GM23338 (cell line): ENCODE results near the gene OR2M3. TPM values are rescaled to one million over a fixed set of nuclear protein-coding genes. Genes with fewer than 3 reads are reported as not detected.

ENCODE experiments used
- ATAC-seq: fragments of 200-7000 bp; cut with Tn5 transposase; 3 replicates; pipeline ENCODE4 v1.9.1; 2020
- DNase-seq: peaks from one replicate; pipeline ENCODE4 v3.0.0-alpha.2; 2015; ENCODE audit warnings: low spot score
- H2AFZ ChIP-seq: fragments of 200-600 bp; sonication (generic); 2 replicates; pipeline ENCODE4 v1.8.0; 2016; ENCODE audit warnings: antibody characterized with exemption, mild to moderate bottlenecking, moderate library complexity
- H3F3A ChIP-seq: fragments of 200-600 bp; sonication (generic); replicated peaks from 2 replicates; pipeline ENCODE4 v1.8.0; 2017; ENCODE audit warnings: antibody characterized with exemption, mixed run types, low read depth
- H3K27ac ChIP-seq: fragments of 200-600 bp; sonication (generic); 2 replicates; pipeline ENCODE4 v1.6.1; 2016; ENCODE audit warnings: low read depth
- H3K27me3 ChIP-seq: fragments of 200-600 bp; sonication (generic); 2 replicates; pipeline ENCODE4 v1.8.0; 2016; ENCODE audit warnings: mild to moderate bottlenecking, mixed run types, moderate library complexity; ENCODE audit not compliant: insufficient read depth
- H3K36me3 ChIP-seq: fragments of 200-600 bp; sonication (generic); 2 replicates; pipeline ENCODE4 v1.8.0; 2016; ENCODE audit warnings: mild to moderate bottlenecking; ENCODE audit not compliant: insufficient read depth
- H3K4me1 ChIP-seq: fragments of 200-600 bp; sonication (generic); 2 replicates; pipeline ENCODE4 v1.8.0; 2016; ENCODE audit warnings: mild to moderate bottlenecking, moderate library complexity; ENCODE audit not compliant: insufficient read depth
- H3K4me2 ChIP-seq: fragments of 200-600 bp; sonication (generic); 2 replicates; pipeline ENCODE4 v1.7.1; 2017; ENCODE audit warnings: mixed run types
- H3K4me3 ChIP-seq: fragments of 200-600 bp; sonication (generic); 2 replicates; pipeline ENCODE4 v1.6.1; 2016; ENCODE audit warnings: mixed run types
- H3K79me2 ChIP-seq: fragments of 200-600 bp; sonication (generic); replicated peaks from 2 replicates; pipeline ENCODE4 v1.8.0; 2017; ENCODE audit warnings: mild to moderate bottlenecking; ENCODE audit not compliant: insufficient read depth
- H3K9me2 ChIP-seq: fragments of 200-600 bp; sonication (generic); 2 replicates; pipeline ENCODE4 v1.8.0; 2017; ENCODE audit not compliant: insufficient read depth
- H4K20me1 ChIP-seq: fragments of 200-600 bp; sonication (generic); replicated peaks from 2 replicates; pipeline ENCODE4 v1.8.0; 2017; ENCODE audit warnings: mild to moderate bottlenecking; ENCODE audit not compliant: insufficient read depth
- H3K27ac Mint-ChIP-seq: 2 replicates; pipeline ENCODE4 v1.8.0; 2020; ENCODE audit warnings: inconsistent platforms, mild to moderate bottlenecking, moderate library complexity, mixed read lengths
- H3K27me3 Mint-ChIP-seq: 3 replicates; pipeline ENCODE4 v1.8.0; 2022; ENCODE audit warnings: low read depth, mild to moderate bottlenecking, moderate library complexity, mixed read lengths, inconsistent platforms; ENCODE audit not compliant: insufficient read depth, poor library complexity
- H3K36me3 Mint-ChIP-seq: 3 replicates; pipeline ENCODE4 v1.8.0; 2021; ENCODE audit warnings: low read depth, mild to moderate bottlenecking, inconsistent platforms, moderate library complexity, mixed read lengths
- H3K4me1 Mint-ChIP-seq: 3 replicates; pipeline ENCODE4 v1.8.0; 2020; ENCODE audit warnings: mild to moderate bottlenecking, inconsistent platforms, mixed read lengths
- H3K4me3 Mint-ChIP-seq: 3 replicates; pipeline ENCODE4 v1.8.0; 2021; ENCODE audit warnings: moderate library complexity, mild to moderate bottlenecking, inconsistent platforms, mixed read lengths
- H3K9me3 Mint-ChIP-seq: 3 replicates; pipeline ENCODE4 v1.8.0; 2020; ENCODE audit warnings: moderate library complexity, mild to moderate bottlenecking, inconsistent platforms, mixed read lengths
- EZH2 ChIP-seq: fragments of 200-600 bp; sonication (generic); IDR thresholded peaks from one replicate; pipeline ENCODE4 v1.8.0; 2017; ENCODE audit warnings: antibody characterized with exemption, mild to moderate bottlenecking, low read depth; ENCODE audit not compliant: unreplicated experiment
- EZH2phosphoT487 ChIP-seq: fragments of 200-600 bp; sonication (generic); IDR thresholded peaks from one replicate; pipeline ENCODE4 v1.8.1; 2018; ENCODE audit warnings: antibody characterized with exemption; ENCODE audit not compliant: unreplicated experiment
- POLR2AphosphoS5 ChIP-seq: IDR thresholded peaks from 2 replicates; pipeline ENCODE4 v1.6.1; 2016; ENCODE audit warnings: antibody characterized with exemption, low read depth
- STAT1 ChIP-seq: IDR thresholded peaks from one replicate; pipeline ENCODE4 v1.6.1; 2016; ENCODE audit warnings: antibody characterized with exemption; ENCODE audit not compliant: unreplicated experiment
- ZNF114 ChIP-seq: fragments of 250-450 bp; sonication (Bioruptor Pico); IDR thresholded peaks from 2 replicates; pipeline ENCODE4 v1.5.0; 2020; ENCODE audit warnings: mild to moderate bottlenecking, moderate library complexity
- ZNF331 ChIP-seq: fragments of 250-450 bp; sonication (Bioruptor Pico); IDR thresholded peaks from 2 replicates; pipeline ENCODE4 v1.5.0; 2020; ENCODE audit warnings: low read depth, mild to moderate bottlenecking, moderate library complexity
- polyA plus RNA-seq: library from polyadenylated mRNA; unstranded; fragments of >200 nt; fragmentation: Nextera tagmentation; extraction: Ambion mirVana; gene quantifications from 2 replicates; pipeline ENCODE4 v1.2.1, GENCODE V29; 2016
- total RNA-seq: library from RNA; depleted of rRNA; stranded (reverse); fragments of >200 nt; shearing (Covaris generic); gene quantifications from 2 replicates; pipeline ENCODE4 v1.2.3, GENCODE V29; 2014
- TF ChIP-seq, protein P1 (sequence below), 2 experiments: fragments of 200-600 bp in 1 of 2; sonication (generic) in 1 of 2; conservative IDR thresholded peaks; 2 replicates each; pipeline versions ENCODE4 v1.5.1 to v1.6.1; 2016 to 2017; ENCODE audit warnings: antibody characterized with exemption in 2 of 2, low read depth in 2 of 2, mild to moderate bottlenecking in 2 of 2, moderate library complexity in 1 of 2
- TF ChIP-seq, protein P2 (sequence below): IDR thresholded peaks from one replicate; pipeline ENCODE4 v1.6.1; 2018; ENCODE audit warnings: antibody characterized with exemption; ENCODE audit not compliant: unreplicated experiment
- TF ChIP-seq, protein P3 (sequence below): IDR thresholded peaks from 2 replicates; pipeline ENCODE4 v1.6.1; 2016; ENCODE audit warnings: antibody characterized with exemption

Gene OR2M3
- total and polyA plus RNA-seq, 2 experiments from 2014 or later = not detected

DNA sequence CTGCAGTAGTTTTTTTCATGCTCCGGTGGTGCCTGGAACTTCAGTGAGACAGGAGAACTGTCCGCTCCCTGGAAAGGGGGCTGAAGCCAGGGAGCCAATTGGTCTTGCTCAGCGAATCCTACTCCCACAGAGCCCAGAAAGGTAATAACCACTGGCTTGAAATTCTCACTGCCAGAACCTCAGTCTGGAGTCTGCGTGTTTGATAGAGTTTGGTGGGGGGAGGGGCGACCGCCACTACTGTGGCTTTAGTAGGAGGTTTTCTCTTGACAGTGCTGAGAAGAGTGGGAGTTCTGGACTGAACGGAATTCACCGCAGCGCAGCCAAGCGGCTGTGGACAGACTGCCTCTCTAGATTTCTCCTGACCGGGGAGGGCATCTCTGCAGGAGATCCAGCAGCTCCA, 8.0 kb upstream of the OR2M3 start (continued):
- TF ChIP-seq, protein P1, sequence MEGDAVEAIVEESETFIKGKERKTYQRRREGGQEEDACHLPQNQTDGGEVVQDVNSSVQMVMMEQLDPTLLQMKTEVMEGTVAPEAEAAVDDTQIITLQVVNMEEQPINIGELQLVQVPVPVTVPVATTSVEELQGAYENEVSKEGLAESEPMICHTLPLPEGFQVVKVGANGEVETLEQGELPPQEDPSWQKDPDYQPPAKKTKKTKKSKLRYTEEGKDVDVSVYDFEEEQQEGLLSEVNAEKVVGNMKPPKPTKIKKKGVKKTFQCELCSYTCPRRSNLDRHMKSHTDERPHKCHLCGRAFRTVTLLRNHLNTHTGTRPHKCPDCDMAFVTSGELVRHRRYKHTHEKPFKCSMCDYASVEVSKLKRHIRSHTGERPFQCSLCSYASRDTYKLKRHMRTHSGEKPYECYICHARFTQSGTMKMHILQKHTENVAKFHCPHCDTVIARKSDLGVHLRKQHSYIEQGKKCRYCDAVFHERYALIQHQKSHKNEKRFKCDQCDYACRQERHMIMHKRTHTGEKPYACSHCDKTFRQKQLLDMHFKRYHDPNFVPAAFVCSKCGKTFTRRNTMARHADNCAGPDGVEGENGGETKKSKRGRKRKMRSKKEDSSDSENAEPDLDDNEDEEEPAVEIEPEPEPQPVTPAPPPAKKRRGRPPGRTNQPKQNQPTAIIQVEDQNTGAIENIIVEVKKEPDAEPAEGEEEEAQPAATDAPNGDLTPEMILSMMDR (conservative IDR thresholded peaks at IDR 0.05; ENCODE audit: low read depth in 2 of 2) = no peak
- TF ChIP-seq, protein P2, sequence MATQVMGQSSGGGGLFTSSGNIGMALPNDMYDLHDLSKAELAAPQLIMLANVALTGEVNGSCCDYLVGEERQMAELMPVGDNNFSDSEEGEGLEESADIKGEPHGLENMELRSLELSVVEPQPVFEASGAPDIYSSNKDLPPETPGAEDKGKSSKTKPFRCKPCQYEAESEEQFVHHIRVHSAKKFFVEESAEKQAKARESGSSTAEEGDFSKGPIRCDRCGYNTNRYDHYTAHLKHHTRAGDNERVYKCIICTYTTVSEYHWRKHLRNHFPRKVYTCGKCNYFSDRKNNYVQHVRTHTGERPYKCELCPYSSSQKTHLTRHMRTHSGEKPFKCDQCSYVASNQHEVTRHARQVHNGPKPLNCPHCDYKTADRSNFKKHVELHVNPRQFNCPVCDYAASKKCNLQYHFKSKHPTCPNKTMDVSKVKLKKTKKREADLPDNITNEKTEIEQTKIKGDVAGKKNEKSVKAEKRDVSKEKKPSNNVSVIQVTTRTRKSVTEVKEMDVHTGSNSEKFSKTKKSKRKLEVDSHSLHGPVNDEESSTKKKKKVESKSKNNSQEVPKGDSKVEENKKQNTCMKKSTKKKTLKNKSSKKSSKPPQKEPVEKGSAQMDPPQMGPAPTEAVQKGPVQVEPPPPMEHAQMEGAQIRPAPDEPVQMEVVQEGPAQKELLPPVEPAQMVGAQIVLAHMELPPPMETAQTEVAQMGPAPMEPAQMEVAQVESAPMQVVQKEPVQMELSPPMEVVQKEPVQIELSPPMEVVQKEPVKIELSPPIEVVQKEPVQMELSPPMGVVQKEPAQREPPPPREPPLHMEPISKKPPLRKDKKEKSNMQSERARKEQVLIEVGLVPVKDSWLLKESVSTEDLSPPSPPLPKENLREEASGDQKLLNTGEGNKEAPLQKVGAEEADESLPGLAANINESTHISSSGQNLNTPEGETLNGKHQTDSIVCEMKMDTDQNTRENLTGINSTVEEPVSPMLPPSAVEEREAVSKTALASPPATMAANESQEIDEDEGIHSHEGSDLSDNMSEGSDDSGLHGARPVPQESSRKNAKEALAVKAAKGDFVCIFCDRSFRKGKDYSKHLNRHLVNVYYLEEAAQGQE = no peak

DNA sequence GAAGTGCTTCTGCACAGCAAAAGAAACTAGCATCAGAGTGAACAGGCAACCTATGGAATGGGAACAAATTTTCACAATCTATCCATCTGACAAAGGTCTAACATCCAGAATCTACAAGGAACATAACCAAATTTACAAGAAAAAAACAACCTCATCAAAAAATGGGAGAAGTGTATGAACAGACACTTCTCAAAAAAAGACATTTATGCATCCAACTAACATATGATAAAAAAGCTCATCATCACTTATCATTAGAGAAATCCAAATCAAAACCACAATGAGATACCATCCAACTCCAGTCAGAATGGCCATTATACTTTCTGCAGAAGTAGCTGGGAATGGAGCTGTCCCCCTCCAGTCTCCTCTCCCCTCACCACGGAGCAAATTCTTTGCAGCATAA, 2.9 kb upstream of the OR2M3 start:
- no peak for ATAC-seq

DNA sequence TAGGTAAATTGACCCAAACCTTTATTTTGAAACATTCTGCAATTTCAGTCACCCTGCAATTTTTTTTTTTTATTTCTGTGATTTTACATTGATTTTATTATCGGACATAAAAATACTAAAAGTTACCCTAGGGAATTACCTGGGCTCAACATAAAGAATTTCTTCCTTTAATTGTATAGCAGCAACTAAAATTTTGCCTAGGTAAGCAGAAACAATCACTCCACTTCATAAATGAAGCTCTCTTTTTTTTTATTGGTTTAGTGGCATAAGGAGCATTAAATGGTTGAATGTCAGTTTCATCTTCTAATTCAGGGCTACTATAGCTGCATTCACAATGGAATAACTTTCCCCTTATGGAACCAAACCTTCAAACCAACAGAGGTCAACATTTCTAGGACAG, 18.8 kb downstream of the OR2M3 start:
- peaks cover 5% of the 10 kb centered on the region for H3K27me3 Mint-ChIP-seq
- Histone ChIP-seq H4K20me1 (no peaks in the 10 kb centered on the region), H3K79me2 (no peaks in the 10 kb centered on the region), H3K4me1 (no peaks in the 10 kb centered on the region), H3K4me2 (no peak overlapping the region), H3K4me3 (no peak overlapping the region), H3K27ac (no peak overlapping the region), H3F3A (no peaks in the 10 kb centered on the region), H2AFZ (no peak overlapping the region), H3K27me3 (no peaks in the 10 kb centered on the region), H3K36me3 (0 out of 2 replicates have a peak, but pooled peaks cover 3% of the 10 kb centered on the region), H3K9me2 (no peaks in the 10 kb centered on the region)
- H3K4me3 Mint-ChIP-seq = no peak overlapping the region
- H3K9me3 Mint-ChIP-seq = peaks cover 84% of the 10 kb centered on the region
- H3K36me3 Mint-ChIP-seq = peaks cover 24% of the 10 kb centered on the region
- DNase-seq = no peak
- no peak overlapping the region for H3K27ac Mint-ChIP-seq
- H3K4me1 Mint-ChIP-seq = no peaks in the 10 kb centered on the region
- no peak for ATAC-seq
- TF ChIP-seq EZH2phosphoT487 (no peak), EZH2 (no peak), POLR2AphosphoS5 (no peak), STAT1 (no peak)
- TF ChIP-seq, protein P3, sequence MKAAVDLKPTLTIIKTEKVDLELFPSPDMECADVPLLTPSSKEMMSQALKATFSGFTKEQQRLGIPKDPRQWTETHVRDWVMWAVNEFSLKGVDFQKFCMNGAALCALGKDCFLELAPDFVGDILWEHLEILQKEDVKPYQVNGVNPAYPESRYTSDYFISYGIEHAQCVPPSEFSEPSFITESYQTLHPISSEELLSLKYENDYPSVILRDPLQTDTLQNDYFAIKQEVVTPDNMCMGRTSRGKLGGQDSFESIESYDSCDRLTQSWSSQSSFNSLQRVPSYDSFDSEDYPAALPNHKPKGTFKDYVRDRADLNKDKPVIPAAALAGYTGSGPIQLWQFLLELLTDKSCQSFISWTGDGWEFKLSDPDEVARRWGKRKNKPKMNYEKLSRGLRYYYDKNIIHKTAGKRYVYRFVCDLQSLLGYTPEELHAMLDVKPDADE = no peak
- TF ChIP-seq, protein P2 = no peak

More for the DNA sequence above, 2.9 kb upstream of the OR2M3 start:
- DNase-seq = no peak
- Histone ChIP-seq H3K4me2 (no peak overlapping the region), H3K27me3 (no peaks in the 10 kb centered on the region), H3F3A (no peaks in the 10 kb centered on the region), H2AFZ (no peak overlapping the region), H3K4me3 (no peak overlapping the region), H3K36me3 (peaks cover 7% of the 10 kb centered on the region; the same call in 1 of the 2 replicates), H3K27ac (no peak overlapping the region), H4K20me1 (no peaks in the 10 kb centered on the region), H3K9me2 (no peaks in the 10 kb centered on the region), H3K79me2 (no peaks in the 10 kb centered on the region), H3K4me1 (no peaks in the 10 kb centered on the region)
- Mint-ChIP-seq H3K27ac (no peak overlapping the region), H3K36me3 (peaks cover 39% of the 10 kb centered on the region; the same call in 2 of the 3 replicates), H3K4me3 (no peak overlapping the region), H3K27me3 (no peaks in the 10 kb centered on the region), H3K9me3 (peaks cover 88% of the 10 kb centered on the region), H3K4me1 (no peaks in the 10 kb centered on the region)
- no peak for TF ChIP-seq ZNF331
- no peak for TF ChIP-seq ZNF114 (CRISPR knock-in tag)
